ENCODE measurements around the gene SLC25A29.

GRCh38 chr14:100306998-100307765, 938 bp upstream of the SLC25A29 start:
- no peak for TF ChIP-seq CTCF (IDR thresholded peaks at IDR 0.05)
- no peak for TF ChIP-seq EP300 (IDR thresholded peaks at IDR 0.05)

Data from stomach (tissue), 4 donors.